ENCODE data around the gene PHACTR1.

DNA sequence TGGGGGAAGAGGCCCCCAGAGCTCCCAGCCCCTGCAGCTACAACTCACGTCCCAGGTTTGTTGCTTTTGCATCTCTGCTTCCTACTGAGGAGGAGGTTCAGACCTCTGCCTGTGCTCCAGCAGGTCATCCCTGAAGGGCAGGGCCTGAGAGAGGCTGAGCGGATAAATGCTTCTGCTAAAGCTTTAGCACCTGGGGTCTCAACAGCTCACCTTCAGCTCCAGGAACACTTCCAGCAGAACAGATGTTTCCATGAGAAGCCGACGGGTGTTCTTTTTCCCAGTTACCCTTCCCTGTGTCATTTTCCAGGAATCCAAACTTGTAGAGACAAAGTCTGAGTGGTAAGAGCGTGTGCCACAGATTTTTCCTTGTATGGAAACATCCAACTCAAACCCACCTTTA is 403.0 kb downstream of the PHACTR1 start:
- TF ChIP-seq EZH2 (IDR thresholded peaks at IDR 0.05; ENCODE audit: borderline replicate concordance, low read length): no peak
- TF ChIP-seq, protein P1, sequence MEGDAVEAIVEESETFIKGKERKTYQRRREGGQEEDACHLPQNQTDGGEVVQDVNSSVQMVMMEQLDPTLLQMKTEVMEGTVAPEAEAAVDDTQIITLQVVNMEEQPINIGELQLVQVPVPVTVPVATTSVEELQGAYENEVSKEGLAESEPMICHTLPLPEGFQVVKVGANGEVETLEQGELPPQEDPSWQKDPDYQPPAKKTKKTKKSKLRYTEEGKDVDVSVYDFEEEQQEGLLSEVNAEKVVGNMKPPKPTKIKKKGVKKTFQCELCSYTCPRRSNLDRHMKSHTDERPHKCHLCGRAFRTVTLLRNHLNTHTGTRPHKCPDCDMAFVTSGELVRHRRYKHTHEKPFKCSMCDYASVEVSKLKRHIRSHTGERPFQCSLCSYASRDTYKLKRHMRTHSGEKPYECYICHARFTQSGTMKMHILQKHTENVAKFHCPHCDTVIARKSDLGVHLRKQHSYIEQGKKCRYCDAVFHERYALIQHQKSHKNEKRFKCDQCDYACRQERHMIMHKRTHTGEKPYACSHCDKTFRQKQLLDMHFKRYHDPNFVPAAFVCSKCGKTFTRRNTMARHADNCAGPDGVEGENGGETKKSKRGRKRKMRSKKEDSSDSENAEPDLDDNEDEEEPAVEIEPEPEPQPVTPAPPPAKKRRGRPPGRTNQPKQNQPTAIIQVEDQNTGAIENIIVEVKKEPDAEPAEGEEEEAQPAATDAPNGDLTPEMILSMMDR (IDR thresholded peaks at IDR 0.05; ENCODE audit: low read length): no peak

Measured in OCI-LY1 (cell line).